AG09309 (cell line): ENCODE data around the gene ADGRL2.
"Not testable (repeated sequence)": the region's sequence is repeated elsewhere in the genome, so short reads cannot be mapped to it uniquely, and the experiment has no call there.

Experiments used
- DNase-seq: peaks from one replicate; pipeline ENCODE4 v3.0.0-alpha.2; 2010; ENCODE audit warnings: low read depth
- H3K4me3 ChIP-seq: 2 replicates; pipeline ENCODE4 v1.5.1; 2011; ENCODE audit warnings: mild to moderate bottlenecking, low read depth, low read length, moderate library complexity; ENCODE audit not compliant: control insufficient read depth
- TF ChIP-seq, protein P1 (sequence below): IDR thresholded peaks from 2 replicates; pipeline ENCODE4 v1.5.1; 2011; ENCODE audit warnings: mild to moderate bottlenecking, low read depth, low read length, inconsistent platforms; ENCODE audit not compliant: insufficient read depth, control insufficient read depth; ENCODE audit errors: missing control alignments

Gene ADGRL2

DNA sequence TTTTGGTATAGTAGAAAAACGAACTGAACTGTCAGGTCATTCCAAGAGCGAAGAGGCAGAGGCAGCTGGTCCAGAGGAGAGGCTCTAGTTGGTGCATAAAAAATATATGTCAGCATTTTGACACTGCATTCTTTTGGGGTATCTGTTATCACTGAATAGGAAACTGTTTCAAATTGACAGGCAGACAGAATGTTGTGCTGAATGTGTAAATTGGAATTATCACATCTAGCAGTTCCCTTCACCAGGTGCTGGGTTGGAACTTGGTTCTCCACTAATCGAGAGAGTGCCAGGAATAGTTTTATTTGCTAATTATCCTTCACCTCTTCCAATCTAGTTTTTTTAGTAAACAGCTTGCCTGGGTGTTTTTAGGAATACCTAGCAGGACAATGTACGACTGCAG lies 52.2 kb downstream of the ADGRL2 start:
- H3K4me3 ChIP-seq, result no peak overlapping the region
- TF ChIP-seq, protein P1, sequence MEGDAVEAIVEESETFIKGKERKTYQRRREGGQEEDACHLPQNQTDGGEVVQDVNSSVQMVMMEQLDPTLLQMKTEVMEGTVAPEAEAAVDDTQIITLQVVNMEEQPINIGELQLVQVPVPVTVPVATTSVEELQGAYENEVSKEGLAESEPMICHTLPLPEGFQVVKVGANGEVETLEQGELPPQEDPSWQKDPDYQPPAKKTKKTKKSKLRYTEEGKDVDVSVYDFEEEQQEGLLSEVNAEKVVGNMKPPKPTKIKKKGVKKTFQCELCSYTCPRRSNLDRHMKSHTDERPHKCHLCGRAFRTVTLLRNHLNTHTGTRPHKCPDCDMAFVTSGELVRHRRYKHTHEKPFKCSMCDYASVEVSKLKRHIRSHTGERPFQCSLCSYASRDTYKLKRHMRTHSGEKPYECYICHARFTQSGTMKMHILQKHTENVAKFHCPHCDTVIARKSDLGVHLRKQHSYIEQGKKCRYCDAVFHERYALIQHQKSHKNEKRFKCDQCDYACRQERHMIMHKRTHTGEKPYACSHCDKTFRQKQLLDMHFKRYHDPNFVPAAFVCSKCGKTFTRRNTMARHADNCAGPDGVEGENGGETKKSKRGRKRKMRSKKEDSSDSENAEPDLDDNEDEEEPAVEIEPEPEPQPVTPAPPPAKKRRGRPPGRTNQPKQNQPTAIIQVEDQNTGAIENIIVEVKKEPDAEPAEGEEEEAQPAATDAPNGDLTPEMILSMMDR, result no peak
- no peak for DNase-seq

DNA sequence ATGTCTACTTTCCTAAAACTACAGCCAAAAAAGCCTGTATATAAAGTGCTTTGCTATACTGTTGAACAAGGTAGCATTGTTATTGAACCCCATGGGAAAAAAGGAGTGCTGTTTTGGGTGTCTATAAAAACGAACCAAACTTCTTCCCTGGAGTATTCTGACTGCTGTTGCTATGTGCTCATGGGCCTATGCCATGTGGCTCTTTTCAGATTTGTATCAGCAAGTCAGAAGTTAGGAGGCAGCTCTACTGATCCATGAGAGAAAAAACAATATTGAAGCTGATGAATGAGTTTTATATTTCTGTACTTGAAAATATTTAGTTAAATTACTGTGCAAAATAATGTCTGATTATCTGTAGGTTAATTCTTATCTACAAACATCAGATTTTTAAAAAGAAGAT lies 66.5 kb downstream of the ADGRL2 start:
- TF ChIP-seq, protein P1, result no peak
- DNase-seq, result no peak
- no peak overlapping the region for H3K4me3 ChIP-seq

DNA sequence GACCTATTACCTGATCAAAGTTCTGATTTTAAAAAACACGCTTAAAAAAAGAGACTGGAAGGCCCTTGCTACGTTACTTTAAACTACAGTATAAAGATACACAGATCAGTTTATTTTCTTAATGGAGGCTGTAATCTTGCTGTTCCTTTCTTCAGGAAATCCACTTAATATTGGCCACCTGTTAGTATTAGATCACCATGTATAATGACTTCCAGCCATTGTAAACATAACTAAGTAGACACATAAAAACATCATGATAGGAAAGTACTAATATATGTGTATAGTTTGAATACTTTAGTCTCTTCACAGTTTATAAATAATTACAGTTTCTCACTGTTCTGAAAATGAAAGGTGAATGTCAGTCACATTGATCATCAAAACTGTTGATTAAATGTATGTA lies 68.6 kb downstream of the ADGRL2 start:
- DNase-seq, result no peak
- no peak overlapping the region for H3K4me3 ChIP-seq
- TF ChIP-seq, protein P1, result no peak

DNA sequence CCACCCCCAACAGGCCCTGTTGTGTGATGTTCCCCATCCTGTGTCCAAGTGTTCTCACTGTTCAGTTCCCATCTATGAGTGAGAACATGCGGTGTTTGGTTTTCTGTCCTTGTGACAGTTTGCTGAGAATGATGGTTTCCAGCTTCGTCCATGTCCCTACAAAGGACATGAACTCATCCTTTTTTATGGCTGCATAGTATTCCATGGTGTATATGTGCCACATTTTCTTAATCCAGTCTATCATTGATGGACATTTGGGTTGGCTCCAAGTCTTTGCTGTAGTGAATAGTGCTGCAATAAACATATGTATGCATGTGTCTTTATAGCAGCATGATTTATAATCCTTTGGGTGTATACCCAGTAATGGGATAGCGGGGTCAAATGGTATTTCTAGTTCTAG lies 70.4 kb downstream of the ADGRL2 start:
- not testable (repeated sequence) for DNase-seq, H3K4me3 ChIP-seq

DNA sequence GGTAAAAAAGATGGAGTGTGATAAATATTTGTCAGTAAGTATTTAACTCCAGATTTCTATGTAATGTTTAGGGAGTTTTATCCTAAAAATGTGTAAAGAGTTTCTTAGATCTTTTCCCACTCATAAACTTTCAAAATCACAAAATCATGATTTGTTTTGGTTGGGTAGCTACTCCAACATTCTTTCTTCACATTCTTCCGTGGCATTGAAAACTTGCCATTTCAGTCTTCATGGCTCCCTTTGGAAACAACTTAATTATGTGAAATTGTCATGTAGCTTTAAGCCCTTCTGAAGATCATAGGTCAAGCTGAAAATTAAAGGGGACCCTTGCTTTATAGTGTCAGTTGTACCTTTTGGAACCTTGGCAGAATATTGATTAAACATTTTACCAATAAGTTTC lies 73.2 kb downstream of the ADGRL2 start:
- no peak for DNase-seq
- no peak overlapping the region for H3K4me3 ChIP-seq
- TF ChIP-seq, protein P1, result no peak

DNA sequence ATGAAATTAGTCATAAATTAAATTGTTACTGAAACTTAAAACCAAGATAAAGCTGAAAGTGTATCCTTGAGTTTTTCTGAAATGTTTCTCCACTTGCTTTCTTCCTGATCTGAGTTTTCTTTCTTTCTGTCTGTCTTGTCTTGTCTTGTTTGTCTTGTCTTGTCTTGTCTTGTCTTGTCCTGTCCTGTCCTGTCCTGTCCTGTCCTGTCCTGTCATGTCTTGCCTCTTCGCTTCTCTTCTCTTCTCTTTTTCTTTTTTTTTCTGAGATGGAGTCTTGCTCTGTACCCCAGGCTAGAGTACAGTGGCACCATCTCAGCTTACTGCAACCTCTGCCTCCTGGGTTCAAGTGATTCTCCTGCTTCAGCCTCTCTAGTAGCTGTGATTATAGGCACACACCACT lies 73.7 kb downstream of the ADGRL2 start:
- no peak overlapping the region for H3K4me3 ChIP-seq
- DNase-seq, result no peak
- TF ChIP-seq, protein P1, result no peak

DNA sequence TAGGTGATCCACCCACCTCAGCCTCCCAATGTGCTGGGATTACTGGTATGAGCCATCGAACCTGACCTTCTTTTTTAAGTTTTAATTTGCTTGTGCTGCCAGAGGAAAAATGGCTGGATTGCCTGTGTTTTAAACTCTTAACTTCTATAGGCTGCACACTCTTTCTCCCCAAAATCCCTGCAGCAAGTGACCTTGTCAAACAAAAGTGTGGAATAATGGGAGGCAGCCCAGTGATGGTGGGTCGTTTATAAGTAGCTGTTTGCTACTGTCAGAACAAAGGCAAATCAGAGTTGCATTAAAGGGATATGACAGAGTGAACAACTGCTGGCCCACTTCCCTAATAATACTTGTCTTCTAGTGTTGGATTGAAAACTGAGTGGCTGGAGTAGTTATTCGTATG lies 74.2 kb downstream of the ADGRL2 start:
- DNase-seq, result no peak
- no peak overlapping the region for H3K4me3 ChIP-seq
- TF ChIP-seq, protein P1, result no peak
